Endothelial cell of umbilical vein (primary cell): ENCODE results near the gene CEACAM16. TPM values are rescaled to one million over a fixed set of nuclear protein-coding genes. Genes with fewer than 3 reads are reported as not detected.

Source experiments
- BruUV-seq: library from RNA; stranded (reverse); fragments of 400-500 nt; replicated peaks from 2 replicates; lab custom pipeline; 2021; lab: Mats Ljungman, UMichigan
- CTCF ChIA-PET: fragments of 300-600, 350-600 bp; sonication (Branson Sonifier 250); formaldehyde crosslinking; loops from one replicate; lab custom pipeline; 2021; ENCODE audit warnings: antibody characterized with exemption, inconsistent platforms; lab: Charles Lee
- POLR2A ChIA-PET: fragments of 300-600, 350-600 bp; sonication (Branson Sonifier 250); formaldehyde crosslinking; loops from one replicate; lab custom pipeline; 2021; ENCODE audit warnings: antibody characterized with exemption, inconsistent platforms; lab: Charles Lee
- DNase-seq: peaks from one replicate; pipeline ENCODE4 v3.0.0-alpha.2; 2011; ENCODE audit warnings: low read depth, low spot score
- FAIRE-seq: peaks from 2 replicates; lab custom pipeline; 2011; peaks lifted over from hg19 to GRCh38; lab: Jason Lieb, UNC
- H2AFZ ChIP-seq: 2 replicates; pipeline ENCODE4 v1.6.0; 2012; ENCODE audit warnings: low read depth, low read length, control low read depth, inconsistent platforms
- H3K27ac ChIP-seq: 2 replicates; pipeline ENCODE4 v1.5.1; 2011; ENCODE audit warnings: low read depth, mild to moderate bottlenecking, control low read depth, low read length, moderate library complexity; ENCODE audit not compliant: insufficient read depth
- H3K27me3 ChIP-seq, 2 experiments: 2 replicates each; pipeline versions ENCODE4 v1.6.0 to v1.6.1; 2011; ENCODE audit warnings: low read length in 2 of 2, mixed read lengths in 1 of 2; ENCODE audit not compliant: control insufficient read depth in 2 of 2, insufficient read depth in 2 of 2
- H3K36me3 ChIP-seq, 2 experiments: 2 replicates in 1 of 2; 3 replicates in 1 of 2; pipeline ENCODE4 v1.5.1; 2011; ENCODE audit warnings: low read length in 2 of 2, mild to moderate bottlenecking in 1 of 2, moderate library complexity in 1 of 2; ENCODE audit not compliant: control insufficient read depth in 2 of 2, insufficient read depth in 2 of 2; ENCODE audit errors: extremely low read depth in 1 of 2
- H3K4me1 ChIP-seq: 3 replicates; pipeline ENCODE4 v1.5.1; 2011; ENCODE audit warnings: mild to moderate bottlenecking, low read length; ENCODE audit not compliant: control insufficient read depth, insufficient read depth; ENCODE audit errors: extremely low read depth
- H3K4me2 ChIP-seq: 2 replicates; pipeline ENCODE4 v1.6.1; 2011; ENCODE audit warnings: low read length, control low read depth, mixed read lengths; ENCODE audit not compliant: insufficient read depth
- H3K4me3 ChIP-seq, 3 experiments: fragments of 200-600 bp in 1 of 3; sonication (generic), shearing (Covaris generic) in 1 of 3; replicated peaks in 1 of 3; 2 replicates each; pipeline ENCODE4 v1.5.1; 2011 to 2016; ENCODE audit warnings: control low read depth in 3 of 3, low read length in 3 of 3, mild to moderate bottlenecking in 2 of 3, inconsistent platforms in 1 of 3, low read depth in 1 of 3, moderate library complexity in 1 of 3; ENCODE audit not compliant: insufficient read depth in 1 of 3
- H3K79me2 ChIP-seq: 2 replicates; pipeline ENCODE4 v1.6.0; 2012; ENCODE audit warnings: low read length, inconsistent platforms; ENCODE audit not compliant: control insufficient read depth, insufficient read depth
- H3K9ac ChIP-seq: replicated peaks from 2 replicates; pipeline ENCODE3; 2011; ENCODE audit warnings: low read length, control low read depth; ENCODE audit not compliant: insufficient read depth; ENCODE audit errors: extremely low read depth
- H3K9me1 ChIP-seq: replicated peaks from 3 replicates; pipeline ENCODE4 v1.6.0; 2011; ENCODE audit warnings: mild to moderate bottlenecking, low read length; ENCODE audit not compliant: control insufficient read depth, insufficient read depth; ENCODE audit errors: extremely low read depth
- H3K9me3 ChIP-seq: replicated peaks from 2 replicates; pipeline ENCODE4 v1.5.1; 2012; ENCODE audit warnings: low read length, inconsistent platforms; ENCODE audit not compliant: control insufficient read depth, insufficient read depth
- H4K20me1 ChIP-seq: replicated peaks from 2 replicates; pipeline ENCODE3; 2011; ENCODE audit warnings: mild to moderate bottlenecking, low read length; ENCODE audit not compliant: control insufficient read depth, insufficient read depth; ENCODE audit errors: extremely low read depth
- EZH2 ChIP-seq: IDR thresholded peaks from 2 replicates; pipeline ENCODE4 v1.6.1; 2012; ENCODE audit warnings: borderline replicate concordance, low read depth, mild to moderate bottlenecking, moderate library complexity, low read length, inconsistent platforms; ENCODE audit not compliant: severe bottlenecking
- FOS ChIP-seq: IDR thresholded peaks from 2 replicates; pipeline ENCODE4 v1.6.1; 2011; ENCODE audit warnings: mild to moderate bottlenecking, low read length, moderate library complexity, borderline replicate concordance; ENCODE audit not compliant: insufficient read depth
- GATA2 ChIP-seq: IDR thresholded peaks from 2 replicates; pipeline ENCODE4 v1.7.0; 2011; ENCODE audit warnings: low read depth, mild to moderate bottlenecking, moderate library complexity, mixed read lengths, low read length; ENCODE audit not compliant: insufficient read length, insufficient read depth
- JUN ChIP-seq: IDR thresholded peaks from 2 replicates; pipeline ENCODE4 v1.6.1; 2011; ENCODE audit warnings: borderline replicate concordance, low read depth; ENCODE audit not compliant: insufficient read length, insufficient read depth
- MAX ChIP-seq: IDR thresholded peaks from 2 replicates; pipeline ENCODE4 v1.6.1; 2011; ENCODE audit not compliant: insufficient read depth, insufficient read length
- MYC ChIP-seq: IDR thresholded peaks from one replicate; pipeline ENCODE4 v1.6.1; 2011; ENCODE audit warnings: mild to moderate bottlenecking, low read depth, low read length
- POLR2A ChIP-seq: IDR thresholded peaks from 2 replicates; pipeline ENCODE4 v1.6.1; 2012; ENCODE audit warnings: low read depth, mild to moderate bottlenecking, control low read depth, low read length
- POLR2AphosphoS5 ChIP-seq: IDR thresholded peaks from 2 replicates; pipeline ENCODE4 v1.6.1; 2012; ENCODE audit warnings: low read depth, mild to moderate bottlenecking, control low read depth, low read length, moderate library complexity; ENCODE audit not compliant: insufficient read depth
- dilution Hi-C: fragments of 300-500 bp; cut with MboI; formaldehyde crosslinking; loops from one replicate; pipeline ENCODE4 v1.15.0; 2019; ENCODE audit warnings: low sequenced_read_pairs; ENCODE audit not compliant: extremely low pct_ligation_motif_present
- intact Hi-C: fragments of 100-400 bp; cut with micrococcal nuclease; formaldehyde crosslinking; loops from one replicate; pipeline ENCODE4 v1.10.0; 2022
- polyA plus RNA-seq, 4 experiments: library from polyadenylated mRNA; depleted of rRNA in 3 of 4; stranded (reverse) in 3 of 4; unstranded in 1 of 4; fragments of >200 nt; gene quantifications; 2 replicates each; pipeline versions ENCODE4 v1.2.1 to v1.2.3, GENCODE V29; 2011 to 2012; ENCODE audit warnings: missing spikeins in 1 of 4
- total RNA-seq: library from RNA; stranded (reverse); gene quantifications from 2 replicates; pipeline ENCODE4 v1.2.3, GENCODE V29; 2021

CEACAM16 gene
- total and polyA plus RNA-seq, 2 donors (not counting 3 experiments of a cell fraction or from before 2014, with no cell fraction given): not detected

- peaks cover 40% of the 10 kb centered on the region for H3K4me1 ChIP-seq
- dilution Hi-C loops (no loop called here), intact Hi-C loops (no loop called here)
- no peaks in the 10 kb centered on the region for H4K20me1 ChIP-seq
- no peak overlapping the region for H3K9ac ChIP-seq
- no peak overlapping the region for H3K4me3 ChIP-seq
- DNase-seq (no peak), FAIRE-seq (no peak)
- H3K9me3 ChIP-seq: no peaks in the 10 kb centered on the region
- peaks cover 20% of the 10 kb centered on the region for H3K79me2 ChIP-seq
- H3K36me3 ChIP-seq: no peaks in the 10 kb centered on the region
- ChIA-PET POLR2A (interaction anchor here (0.5 kb wide), 1 partner anchor 26 kb away, joined by 3 read pairs; no protein-coding TSS in a partner anchor), CTCF (interaction anchor here (1.7 to 6.5 kb wide), 2 partner anchors 21 to 175 kb away, joined by 5 to 57 read pairs; no protein-coding TSS in a partner anchor)
- no peaks in the 10 kb centered on the region for H3K9me1 ChIP-seq
- H3K27me3 ChIP-seq: no peaks in the 10 kb centered on the region
- TF ChIP-seq MYC (no peak), MAX (no peak), GATA2 (no peak), JUN (no peak), POLR2A (no peak), EZH2 (no peak), POLR2AphosphoS5 (no peak), FOS (no peak)
- H2AFZ ChIP-seq: no peak overlapping the region
- H3K4me2 ChIP-seq: no peak overlapping the region
- no TSS peak for BruUV-seq
- no peak overlapping the region for H3K27ac ChIP-seq
Measured at GRCh38 chr19:44745887-44746600, 47.1 kb downstream of the CEACAM16 start.
